H9 (cell line): ENCODE measurements around the gene OXCT1. TPM values are rescaled to one million over a fixed set of nuclear protein-coding genes. Genes with fewer than 3 reads are reported as not detected.

ENCODE experiments used
- DNase-seq: peaks from one replicate; pipeline ENCODE4 v3.0.0-alpha.2; 2017
- H2AFZ ChIP-seq: one replicate; pipeline ENCODE4 v1.6.1; 2013; ENCODE audit warnings: mild to moderate bottlenecking, low read length, control low read depth, moderate library complexity
- H2AK5ac ChIP-seq: 2 replicates; pipeline ENCODE4 v1.6.1; 2013; ENCODE audit warnings: low read length, control low read depth, mixed read lengths; ENCODE audit not compliant: insufficient read length
- H2BK120ac ChIP-seq: one replicate; pipeline ENCODE4 v1.6.1; 2013; ENCODE audit warnings: low read depth, mild to moderate bottlenecking, low read length, control low read depth, inconsistent platforms; ENCODE audit not compliant: poor library complexity, severe bottlenecking
- H2BK12ac ChIP-seq: 2 replicates; pipeline ENCODE4 v1.6.1; 2013; ENCODE audit warnings: low read length, control low read depth, mixed read lengths, low read depth; ENCODE audit not compliant: insufficient read length
- H2BK15ac ChIP-seq: 2 replicates; pipeline ENCODE4 v1.6.1; 2013; ENCODE audit warnings: low read depth, low read length, control low read depth
- H2BK20ac ChIP-seq: one replicate; pipeline ENCODE4 v1.6.1; 2013; ENCODE audit warnings: low read depth, mild to moderate bottlenecking, low read length, control low read depth, inconsistent platforms; ENCODE audit not compliant: poor library complexity, severe bottlenecking
- H2BK5ac ChIP-seq: 2 replicates; pipeline ENCODE4 v1.6.1; 2013; ENCODE audit warnings: low read length, control low read depth, mixed read lengths; ENCODE audit not compliant: insufficient read length
- H3K14ac ChIP-seq: 2 replicates; pipeline ENCODE4 v1.6.1; 2013; ENCODE audit warnings: low read length, control low read depth; ENCODE audit not compliant: insufficient read depth
- H3K18ac ChIP-seq: 2 replicates; pipeline ENCODE4 v1.6.1; 2013; ENCODE audit warnings: low read depth, mild to moderate bottlenecking, mixed read lengths, low read length, control low read depth; ENCODE audit not compliant: insufficient read length
- H3K23ac ChIP-seq: 2 replicates; pipeline ENCODE4 v1.6.1; 2013; ENCODE audit warnings: low read length, control low read depth, mixed read lengths, low read depth; ENCODE audit not compliant: insufficient read length
- H3K23me2 ChIP-seq: 2 replicates; pipeline ENCODE4 v1.6.1; 2013; ENCODE audit warnings: low read depth, mild to moderate bottlenecking, mixed read lengths, low read length, control low read depth; ENCODE audit not compliant: insufficient read length, poor library complexity, severe bottlenecking
- H3K27ac ChIP-seq: 2 replicates; pipeline ENCODE4 v1.5.1; 2013; ENCODE audit warnings: low read length, control low read depth, mixed read lengths, low read depth; ENCODE audit not compliant: insufficient read length
- H3K27me3 ChIP-seq: 2 replicates; pipeline ENCODE4 v1.6.1; 2013; ENCODE audit warnings: low read length, control low read depth, inconsistent platforms; ENCODE audit not compliant: insufficient read depth
- H3K4ac ChIP-seq: 2 replicates; pipeline ENCODE4 v1.6.1; 2013; ENCODE audit warnings: low read depth, mild to moderate bottlenecking, control low read depth, inconsistent platforms, low read length, moderate library complexity
- H3K4me1 ChIP-seq: 2 replicates; pipeline ENCODE4 v1.6.1; 2013; ENCODE audit warnings: low read length, control low read depth, inconsistent platforms; ENCODE audit not compliant: insufficient read depth
- H3K4me2 ChIP-seq: 2 replicates; pipeline ENCODE4 v1.6.1; 2013; ENCODE audit warnings: low read length, control low read depth, mixed read lengths; ENCODE audit not compliant: insufficient read length, insufficient read depth
- H3K56ac ChIP-seq: 2 replicates; pipeline ENCODE4 v1.6.1; 2013; ENCODE audit warnings: low read depth, mild to moderate bottlenecking, mixed read lengths, low read length, control low read depth; ENCODE audit not compliant: insufficient read length
- H3K79me1 ChIP-seq: 2 replicates; pipeline ENCODE4 v1.6.1; 2013; ENCODE audit warnings: low read depth, mild to moderate bottlenecking, moderate library complexity, low read length, control low read depth, inconsistent platforms; ENCODE audit not compliant: insufficient read depth, poor library complexity, severe bottlenecking
- H3K79me2 ChIP-seq: 2 replicates; pipeline ENCODE4 v1.6.1; 2013; ENCODE audit warnings: low read length, control low read depth, inconsistent platforms; ENCODE audit not compliant: insufficient read depth
- H3K9ac ChIP-seq: 2 replicates; pipeline ENCODE4 v1.6.1; 2013; ENCODE audit warnings: low read length, control low read depth, mixed read lengths; ENCODE audit not compliant: insufficient read length; ENCODE audit errors: extremely low read depth
- H3K9me3 ChIP-seq: one replicate; pipeline ENCODE4 v1.6.1; 2013; ENCODE audit warnings: low read depth, low read length, inconsistent platforms; ENCODE audit not compliant: control insufficient read depth
- H3T11ph ChIP-seq: one replicate; pipeline ENCODE4 v1.6.1; 2013; ENCODE audit warnings: mild to moderate bottlenecking, low read length, control low read depth, inconsistent platforms
- H4K20me1 ChIP-seq: one replicate; pipeline ENCODE4 v1.6.1; 2013; ENCODE audit not compliant: control insufficient read depth, insufficient read length, insufficient read depth
- H4K5ac ChIP-seq: 2 replicates; pipeline ENCODE4 v1.6.1; 2013; ENCODE audit warnings: low read depth, mild to moderate bottlenecking, mixed read lengths, low read length, control low read depth; ENCODE audit not compliant: insufficient read length
- H4K8ac ChIP-seq: replicated peaks from 2 replicates; pipeline ENCODE4 v1.6.1; 2013; ENCODE audit warnings: low read length, control low read depth, mixed read lengths, low read depth; ENCODE audit not compliant: insufficient read length
- H4K91ac ChIP-seq: 2 replicates; pipeline ENCODE4 v1.6.1; 2013; ENCODE audit warnings: low read depth, mild to moderate bottlenecking, moderate library complexity, mixed read lengths, low read length, control low read depth; ENCODE audit not compliant: insufficient read length
- H3K27ac Mint-ChIP-seq, 3 experiments: 2 replicates in 2 of 3; 3 replicates in 1 of 3; pipeline ENCODE4 v1.8.0; 2020 to 2021; ENCODE audit warnings: mixed read lengths in 3 of 3, mild to moderate bottlenecking in 1 of 3, moderate library complexity in 1 of 3
- H3K27me3 Mint-ChIP-seq: 2 replicates; pipeline ENCODE4 v1.8.0; 2021; ENCODE audit warnings: low read depth, mild to moderate bottlenecking, moderate library complexity, mixed read lengths
- H3K36me3 Mint-ChIP-seq, 3 experiments: 2 replicates in 2 of 3; 3 replicates in 1 of 3; pipeline ENCODE4 v1.8.0; 2020 to 2021; ENCODE audit warnings: low read depth in 3 of 3, mixed read lengths in 3 of 3; ENCODE audit not compliant: insufficient read depth in 1 of 3
- H3K4me1 Mint-ChIP-seq, 2 experiments: 2 replicates each; pipeline ENCODE4 v1.8.0; 2020; ENCODE audit warnings: mixed read lengths in 2 of 2
- H3K4me3 Mint-ChIP-seq, 2 experiments: 2 replicates in 1 of 2; 3 replicates in 1 of 2; pipeline ENCODE4 v1.8.0; 2020 to 2021; ENCODE audit warnings: mild to moderate bottlenecking in 2 of 2, mixed read lengths in 2 of 2, moderate library complexity in 1 of 2
- H3K9me3 Mint-ChIP-seq, 2 experiments: 2 replicates in 1 of 2; 3 replicates in 1 of 2; pipeline ENCODE4 v1.8.0; 2020; ENCODE audit warnings: mild to moderate bottlenecking in 2 of 2, mixed read lengths in 2 of 2, moderate library complexity in 1 of 2
- CTCF ChIP-seq: fragments of 200-600 bp; sonication (generic); conservative IDR thresholded peaks from 3 replicates; pipeline ENCODE4 v1.8.0; 2021; ENCODE audit warnings: antibody characterized with exemption, mild to moderate bottlenecking
- WGBS: extraction: QIAGEN DNeasy Blood & Tissue Kit; methylation state at CpG from one replicate; pipeline ENCODE4 v1.1.7; 2013; ENCODE audit warnings: missing lambda C conversion rate, low lambda C conversion rate, mixed read lengths; ENCODE audit not compliant: insufficient read length; ENCODE audit errors: extremely low coverage; 5-methylcytosine and 5-hydroxymethylcytosine counted together
- total RNA-seq: library from RNA; stranded (reverse); gene quantifications from 2 replicates; pipeline ENCODE4 v1.2.1, GENCODE V29; 2021

OXCT1 gene
- total RNA-seq, 1 experiment from 2014 or later, result 25.6 TPM

- H3K56ac ChIP-seq, result no peak overlapping the region
- no peak overlapping the region for H3T11ph ChIP-seq
- H3K4ac ChIP-seq, result no peak overlapping the region
- H3K4me2 ChIP-seq, result no peak overlapping the region
- no peaks in the 10 kb centered on the region for H3K9me3 ChIP-seq
- no peaks in the 10 kb centered on the region for H3K4me1 ChIP-seq
- Mint-ChIP-seq H3K4me3 (no peak overlapping the region), H3K36me3 (no peaks in the 10 kb centered on the region; a peak in 1 of 7 replicates), H3K27me3 (no peaks in the 10 kb centered on the region; the same call in 1 of the 2 replicates), H3K27ac (no peak overlapping the region), H3K4me1 (peaks cover 0 to 3% of the 10 kb centered on the region in 2 experiments; a peak in 1 of 4 replicates), H3K9me3 (no peaks in the 10 kb centered on the region)
- H3K14ac ChIP-seq, result no peak overlapping the region
- no CpG with 5 or more reads among the region's 2 CpGs for WGBS
- no peak overlapping the region for H2BK120ac ChIP-seq
- no peak for DNase-seq
- H2BK20ac ChIP-seq, result no peak overlapping the region
- H3K18ac ChIP-seq, result no peak overlapping the region
- H2BK5ac ChIP-seq, result no peak overlapping the region
- no peaks in the 10 kb centered on the region for H3K27me3 ChIP-seq
- no peaks in the 10 kb centered on the region for H4K20me1 ChIP-seq
- H4K8ac ChIP-seq, result no peak overlapping the region
- no peak overlapping the region for H2AFZ ChIP-seq
- H3K79me2 ChIP-seq, result 0 out of 2 replicates have a peak, but pooled peaks cover 2% of the 10 kb centered on the region
- H2BK15ac ChIP-seq, result no peak overlapping the region
- H3K23me2 ChIP-seq, result no peaks in the 10 kb centered on the region
- H3K9ac ChIP-seq, result no peak overlapping the region
- H2BK12ac ChIP-seq, result no peak overlapping the region
- no peak overlapping the region for H3K23ac ChIP-seq
- TF ChIP-seq CTCF, result no peak
- no peaks in the 10 kb centered on the region for H3K79me1 ChIP-seq
- no peak overlapping the region for H4K91ac ChIP-seq
- no peak overlapping the region for H4K5ac ChIP-seq
- H2AK5ac ChIP-seq, result no peak overlapping the region
- H3K27ac ChIP-seq, result no peak overlapping the region
Observed at GRCh38 chr5:41820150-41820549, 50.1 kb downstream of the OXCT1 start.
